Lower lobe of right lung (tissue), 2 donors: ENCODE measurements around the gene PLEKHN1. TPM values are rescaled to one million over a fixed set of nuclear protein-coding genes. Genes with fewer than 3 reads are reported as not detected.

ENCODE experiments used
- ATAC-seq, 2 donors: fragments of 200-7000 bp; cut with Tn5 transposase; one replicate each; pipeline ENCODE4 v1.9.1; 2020 to 2022; ENCODE audit warnings: mild to moderate bottlenecking in 2 of 2, moderate library complexity in 2 of 2
- DNase-seq: peaks from one replicate; pipeline ENCODE4 v3.0.0-alpha.2; 2020
- H3K27ac ChIP-seq: fragments of 200-600 bp; one replicate; pipeline ENCODE4 v1.8.0; 2022
- H3K27me3 ChIP-seq: fragments of 200-600 bp; one replicate; pipeline ENCODE4 v1.8.0; 2022; ENCODE audit warnings: low read depth
- H3K36me3 ChIP-seq: fragments of 200-600 bp; one replicate; pipeline ENCODE4 v1.8.0; 2022; ENCODE audit warnings: mild to moderate bottlenecking
- H3K4me1 ChIP-seq: fragments of 200-600 bp; one replicate; pipeline ENCODE4 v1.8.0; 2022
- H3K4me3 ChIP-seq: fragments of 200-600 bp; one replicate; pipeline ENCODE4 v1.8.0; 2022; ENCODE audit warnings: mild to moderate bottlenecking
- H3K9me3 ChIP-seq: fragments of 200-600 bp; one replicate; pipeline ENCODE4 v1.8.0; 2022
- intact Hi-C: fragments of 100-400 bp; cut with DNase I; formaldehyde crosslinking; loops from one replicate; pipeline ENCODE4 v1.11.0; 2022
- total RNA-seq: library from RNA; stranded (reverse); fragmentation: NEBNext Ultra II Directional; extraction: Animal tissue kit (Norgen Biotek cat#: 25700); gene quantifications from one replicate; pipeline ENCODE4 v1.2.1, GENCODE V29; 2021
- TF ChIP-seq, protein P1 (sequence below): fragments of 200-600 bp; IDR thresholded peaks from one replicate; pipeline ENCODE4 v1.8.0; 2022; ENCODE audit warnings: antibody characterized with exemption, mild to moderate bottlenecking
- donor health status: DM: no; HTN: yes; CAD: no; lungs with severe emphysema.

The PLEKHN1 gene
- total RNA-seq, 1 donor from 2014 or later: 1.2 TPM

DNA sequence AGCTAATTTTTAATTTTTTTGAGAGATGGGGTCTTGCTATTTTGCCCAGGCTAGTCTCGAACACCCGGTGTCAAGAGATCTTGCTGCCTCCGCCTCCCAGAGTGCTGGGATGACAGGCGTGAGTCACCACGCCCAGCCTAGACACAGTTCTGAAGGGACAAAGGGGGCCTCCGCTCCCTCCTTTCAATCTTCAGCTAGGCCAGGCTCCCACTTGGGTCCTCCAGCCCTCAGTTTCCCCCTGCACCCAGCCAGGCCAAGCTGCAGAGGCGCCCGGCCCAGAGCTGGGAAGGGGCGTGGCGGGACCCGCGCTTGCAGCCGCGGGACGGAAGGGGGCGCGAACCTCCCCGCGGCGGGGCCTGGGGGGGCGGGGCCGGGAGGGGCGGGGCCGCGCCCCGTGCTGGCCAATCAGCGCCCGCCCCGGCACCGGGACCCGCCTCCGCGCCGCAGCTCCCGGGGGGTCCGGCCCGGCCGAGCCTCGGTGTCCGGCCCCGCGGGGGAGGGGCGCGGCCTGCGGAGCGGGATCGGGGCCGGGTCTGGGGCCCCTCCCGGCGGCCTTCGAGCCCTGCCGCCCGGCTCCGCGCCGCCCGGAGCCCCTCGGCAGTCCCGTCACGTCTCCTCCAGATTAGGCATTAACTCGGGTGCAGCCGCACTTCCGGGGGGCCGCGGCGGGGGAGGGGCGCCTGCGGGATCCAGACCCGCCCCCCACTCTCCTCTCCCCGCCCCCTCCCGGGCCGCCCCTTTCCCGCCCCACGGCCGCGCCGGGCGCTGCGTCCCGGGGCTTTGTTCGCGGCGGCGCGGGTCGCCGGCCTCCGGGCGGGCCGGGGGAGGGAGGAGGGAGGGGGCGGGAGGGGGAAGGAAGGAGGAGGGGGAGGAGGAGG is 53.1 kb downstream of the PLEKHN1 start:
- H3K4me1 ChIP-seq: peaks cover 39% of the 10 kb centered on the region
- H3K9me3 ChIP-seq: no peaks in the 10 kb centered on the region
- ATAC-seq (peak; percentile 89 to 93), DNase-seq (peak; percentile 83)
- TF ChIP-seq, protein P1, sequence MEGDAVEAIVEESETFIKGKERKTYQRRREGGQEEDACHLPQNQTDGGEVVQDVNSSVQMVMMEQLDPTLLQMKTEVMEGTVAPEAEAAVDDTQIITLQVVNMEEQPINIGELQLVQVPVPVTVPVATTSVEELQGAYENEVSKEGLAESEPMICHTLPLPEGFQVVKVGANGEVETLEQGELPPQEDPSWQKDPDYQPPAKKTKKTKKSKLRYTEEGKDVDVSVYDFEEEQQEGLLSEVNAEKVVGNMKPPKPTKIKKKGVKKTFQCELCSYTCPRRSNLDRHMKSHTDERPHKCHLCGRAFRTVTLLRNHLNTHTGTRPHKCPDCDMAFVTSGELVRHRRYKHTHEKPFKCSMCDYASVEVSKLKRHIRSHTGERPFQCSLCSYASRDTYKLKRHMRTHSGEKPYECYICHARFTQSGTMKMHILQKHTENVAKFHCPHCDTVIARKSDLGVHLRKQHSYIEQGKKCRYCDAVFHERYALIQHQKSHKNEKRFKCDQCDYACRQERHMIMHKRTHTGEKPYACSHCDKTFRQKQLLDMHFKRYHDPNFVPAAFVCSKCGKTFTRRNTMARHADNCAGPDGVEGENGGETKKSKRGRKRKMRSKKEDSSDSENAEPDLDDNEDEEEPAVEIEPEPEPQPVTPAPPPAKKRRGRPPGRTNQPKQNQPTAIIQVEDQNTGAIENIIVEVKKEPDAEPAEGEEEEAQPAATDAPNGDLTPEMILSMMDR: peak; percentile 43
- peak overlapping the region; percentile 77 for H3K4me3 ChIP-seq
- no peaks in the 10 kb centered on the region for H3K27me3 ChIP-seq
- peak overlapping the region; percentile 84 for H3K27ac ChIP-seq
- H3K36me3 ChIP-seq: no peaks in the 10 kb centered on the region
- intact Hi-C loops: no loop called here

DNA sequence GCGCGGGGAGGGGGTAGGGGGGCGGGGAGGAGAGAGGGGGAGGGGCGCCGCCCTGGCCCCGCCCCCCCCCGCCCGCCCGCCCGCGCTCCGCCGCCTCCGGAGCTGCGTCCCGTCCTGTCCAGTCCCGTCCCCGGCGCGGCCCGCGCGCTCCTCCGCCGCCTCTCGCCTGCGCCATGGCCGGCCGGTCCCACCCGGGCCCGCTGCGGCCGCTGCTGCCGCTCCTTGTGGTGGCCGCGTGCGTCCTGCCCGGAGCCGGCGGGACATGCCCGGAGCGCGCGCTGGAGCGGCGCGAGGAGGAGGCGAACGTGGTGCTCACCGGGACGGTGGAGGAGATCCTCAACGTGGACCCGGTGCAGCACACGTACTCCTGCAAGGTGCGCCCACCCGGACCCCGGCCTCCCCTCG is 53.7 kb downstream of the PLEKHN1 start, which contains the start of gene AGRN:
AGRN (plus strand) TSS at position 121 of the 405 bp plus-strand sequence; CDS start at position 174, 53 bp downstream.
- Histone ChIP-seq H3K27ac (peak within 1 kb of the TSS; percentile 84), H3K27me3 (no peaks in the 10 kb centered on the region), H3K9me3 (no peaks in the 10 kb centered on the region), H3K4me3 (peak within 1 kb of the TSS; percentile 77), H3K36me3 (no peaks in the 10 kb centered on the region), H3K4me1 (peaks cover 39% of the 10 kb centered on the region)
- ATAC-seq (peak; percentile 13 to 51), DNase-seq (no peak)
- TF ChIP-seq, protein P1: no peak
- intact Hi-C loops: no loop called here

DNA sequence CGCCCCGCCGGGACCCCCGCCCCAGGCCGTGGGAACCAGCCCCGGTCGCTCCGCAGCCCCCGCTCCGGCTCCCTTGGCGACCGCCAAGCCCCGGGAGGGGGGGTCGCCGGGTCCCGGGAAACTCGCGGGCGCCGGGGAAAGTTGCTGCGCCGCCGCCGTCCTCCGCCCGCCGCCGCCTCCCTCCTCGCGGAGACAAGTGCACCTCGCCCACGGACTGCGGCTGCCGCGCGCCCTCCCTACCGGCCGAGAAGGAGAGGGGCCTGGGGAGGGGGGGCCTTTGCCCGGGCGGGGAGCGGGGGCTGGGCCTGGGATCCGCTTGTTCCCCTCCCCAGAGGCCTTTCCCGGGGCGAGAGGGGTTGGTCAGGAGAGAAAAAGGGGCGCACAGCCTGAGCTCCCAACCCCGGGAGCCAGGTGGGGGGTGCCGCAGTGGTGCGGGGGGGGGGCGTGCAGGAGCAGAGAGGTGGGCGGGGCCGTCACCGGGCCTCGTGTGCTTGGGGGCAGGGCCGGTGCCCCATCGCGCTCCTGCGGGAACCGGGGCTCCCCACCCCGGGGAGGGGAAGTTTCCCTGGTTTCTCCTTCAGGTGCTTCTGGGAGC is 54.2 kb downstream of the PLEKHN1 start:
- peak overlapping the region; percentile 77 for H3K4me3 ChIP-seq
- H3K27me3 ChIP-seq: no peaks in the 10 kb centered on the region
- H3K27ac ChIP-seq: peak overlapping the region; percentile 56
- TF ChIP-seq, protein P1: no peak
- H3K36me3 ChIP-seq: no peaks in the 10 kb centered on the region
- ATAC-seq (peak in 1 of 2 donors; percentile 18), DNase-seq (no peak)
- peaks cover 44% of the 10 kb centered on the region for H3K4me1 ChIP-seq
- intact Hi-C loops: no loop called here
- H3K9me3 ChIP-seq: no peaks in the 10 kb centered on the region

DNA sequence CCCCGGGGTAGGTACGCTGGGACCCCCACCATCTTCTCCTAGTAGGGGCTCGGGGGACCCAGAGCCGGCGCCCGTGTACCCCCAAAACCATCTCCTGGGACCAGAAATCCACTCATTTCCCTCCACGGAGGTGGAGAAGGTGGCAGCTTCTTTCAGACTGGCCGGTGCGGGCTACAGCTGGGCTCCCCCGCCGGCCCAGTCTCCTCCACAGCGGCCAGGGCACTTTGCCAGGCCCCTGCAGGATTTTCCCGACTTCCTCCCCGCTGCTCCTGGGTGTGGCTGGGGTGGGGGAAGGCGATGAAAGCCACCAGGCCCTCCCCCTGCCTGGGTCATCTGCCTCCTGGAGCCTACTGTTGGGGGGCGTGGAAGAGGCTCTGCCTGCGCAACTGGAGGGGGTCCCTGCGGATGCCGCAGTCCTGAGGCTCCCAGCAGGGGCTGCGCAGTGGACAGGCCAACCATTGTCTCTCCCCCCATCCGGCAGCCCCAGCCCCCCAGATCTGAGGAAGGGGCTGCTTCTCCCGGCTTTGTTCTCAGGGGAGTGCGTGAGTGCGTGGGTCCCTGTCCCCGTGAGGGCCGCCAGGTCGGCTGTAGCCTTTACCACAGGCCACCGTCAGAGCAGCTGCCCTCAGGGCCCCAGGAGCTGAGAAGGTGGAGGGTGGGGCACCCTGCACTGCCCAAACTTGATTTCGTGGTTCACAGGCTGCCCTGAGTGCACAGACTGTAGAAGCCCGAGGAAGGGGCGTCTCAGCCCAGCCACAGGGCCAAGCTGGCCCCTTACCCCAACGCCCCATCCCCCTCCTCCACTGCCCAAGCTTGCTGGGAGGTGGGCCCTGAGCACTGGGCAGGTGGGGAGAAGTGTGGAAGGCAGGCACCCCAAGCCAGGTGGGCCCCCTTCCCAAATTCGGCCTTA is 55.0 kb downstream of the PLEKHN1 start:
- Histone ChIP-seq H3K27me3 (no peaks in the 10 kb centered on the region), H3K36me3 (no peaks in the 10 kb centered on the region), H3K4me3 (peak overlapping the region; percentile 77), H3K9me3 (no peaks in the 10 kb centered on the region), H3K27ac (peak overlapping the region; percentile 56), H3K4me1 (peaks cover 51% of the 10 kb centered on the region)
- intact Hi-C loops: no loop called here
- ATAC-seq (peak; percentile 30 to 46), DNase-seq (peak; percentile 80)
- TF ChIP-seq, protein P1: no peak

DNA sequence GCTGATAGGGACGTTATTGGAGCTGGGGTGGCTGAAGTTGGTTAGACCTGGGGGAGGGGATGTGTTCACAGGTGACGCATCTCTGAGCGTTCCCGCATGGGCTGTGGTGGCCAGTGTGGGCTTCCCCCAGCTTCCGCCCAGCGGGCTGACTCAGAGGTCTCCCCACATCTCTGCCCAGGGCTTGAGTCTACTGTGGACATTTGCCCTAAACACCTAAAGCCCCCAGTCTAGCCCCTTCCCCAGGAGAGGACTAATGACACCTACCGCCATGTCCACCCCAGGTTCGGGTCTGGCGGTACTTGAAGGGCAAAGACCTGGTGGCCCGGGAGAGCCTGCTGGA is 55.6 kb downstream of the PLEKHN1 start:
- TF ChIP-seq, protein P1: no peak
- DNase-seq: no peak
- H3K9me3 ChIP-seq: no peaks in the 10 kb centered on the region
- intact Hi-C loops: no loop called here
- no peaks in the 10 kb centered on the region for H3K27me3 ChIP-seq
- H3K36me3 ChIP-seq: no peaks in the 10 kb centered on the region
- H3K27ac ChIP-seq: no peak overlapping the region
- H3K4me1 ChIP-seq: peaks cover 57% of the 10 kb centered on the region
- H3K4me3 ChIP-seq: peak overlapping the region; percentile 77
- ATAC-seq: no peak
